IMR-90 (cell line): ENCODE results near the gene BEAN1. TPM values are rescaled to one million over a fixed set of nuclear protein-coding genes. Genes with fewer than 3 reads are reported as not detected.

Experiments
- ATAC-seq: fragments of 200-7000 bp; cut with Tn5 transposase; 2 replicates; pipeline ENCODE4 v1.9.1; 2020; ENCODE audit warnings: low read depth, mild to moderate bottlenecking, moderate library complexity
- BruUV-seq: library from RNA; stranded (reverse); fragments of 400-500 nt; replicated peaks from 2 replicates; lab custom pipeline; 2021; lab: Mats Ljungman, UMichigan
- CTCF ChIA-PET: fragments of 300-600 bp; formaldehyde crosslinking; extraction: SDS; loops from one replicate; lab custom pipeline; 2021; ENCODE audit warnings: antibody characterized with exemption; lab: Yijun Ruan, JAX
- POLR2A ChIA-PET: fragments of 300-600 bp; sonication (Branson Sonifier 250); formaldehyde crosslinking; loops from one replicate; lab custom pipeline; 2022; ENCODE audit warnings: antibody characterized with exemption; ENCODE audit not compliant: unreplicated experiment; lab: Charles Lee
- DNase-seq: peaks from one replicate; pipeline ENCODE4 v3.0.0; 2013
- H2AFZ ChIP-seq: replicated peaks from 2 replicates; pipeline ENCODE3; 2013; ENCODE audit warnings: low read length, mild to moderate bottlenecking; ENCODE audit not compliant: poor library complexity
- H2AK5ac ChIP-seq: 2 replicates; pipeline ENCODE4 v1.6.1; 2013; ENCODE audit warnings: low read depth, low read length, inconsistent platforms
- H2AK9ac ChIP-seq: replicated peaks from 2 replicates; pipeline ENCODE3; 2013; ENCODE audit warnings: mild to moderate bottlenecking, low read depth, low read length, moderate library complexity; ENCODE audit not compliant: poor library complexity
- H2BK120ac ChIP-seq: 2 replicates; pipeline ENCODE4 v1.6.1; 2013; ENCODE audit warnings: low read depth, low read length, inconsistent platforms
- H2BK15ac ChIP-seq: 3 replicates; pipeline ENCODE4 v1.6.1; 2013; ENCODE audit warnings: low read depth, low read length, inconsistent platforms
- H2BK20ac ChIP-seq: 2 replicates; pipeline ENCODE4 v1.6.1; 2013; ENCODE audit warnings: low read depth, mild to moderate bottlenecking, inconsistent platforms, low read length, moderate library complexity
- H2BK5ac ChIP-seq: 2 replicates; pipeline ENCODE4 v1.6.1; 2013; ENCODE audit warnings: mild to moderate bottlenecking, low read depth, low read length, inconsistent platforms; ENCODE audit not compliant: poor library complexity, severe bottlenecking
- H3K14ac ChIP-seq: replicated peaks from 2 replicates; pipeline ENCODE4 v1.6.1; 2013; ENCODE audit warnings: low read depth, low read length, inconsistent platforms
- H3K18ac ChIP-seq: 2 replicates; pipeline ENCODE4 v1.6.1; 2013; ENCODE audit warnings: low read depth, low read length, control low read depth
- H3K23ac ChIP-seq: 2 replicates; pipeline ENCODE4 v1.6.1; 2013; ENCODE audit warnings: low read depth, low read length, inconsistent platforms
- H3K27ac ChIP-seq: 2 replicates; pipeline ENCODE4 v1.5.1; 2013; ENCODE audit warnings: mild to moderate bottlenecking, control low read depth, low read length; ENCODE audit not compliant: insufficient read depth
- H3K27me3 ChIP-seq: 2 replicates; pipeline ENCODE4 v1.6.1; 2013; ENCODE audit warnings: low read length; ENCODE audit not compliant: control insufficient read depth, insufficient read depth
- H3K36me3 ChIP-seq: 2 replicates; pipeline ENCODE4 v1.6.1; 2013; ENCODE audit warnings: low read length, mixed read lengths; ENCODE audit not compliant: control insufficient read depth, insufficient read depth
- H3K4ac ChIP-seq: 2 replicates; pipeline ENCODE4 v1.6.1; 2013; ENCODE audit warnings: low read depth, low read length, inconsistent platforms
- H3K4me1 ChIP-seq: 2 replicates; pipeline ENCODE4 v1.6.1; 2013; ENCODE audit warnings: low read length, mixed read lengths; ENCODE audit not compliant: control insufficient read depth, insufficient read depth
- H3K4me2 ChIP-seq: 2 replicates; pipeline ENCODE4 v1.6.1; 2013; ENCODE audit warnings: low read depth, mild to moderate bottlenecking, control low read depth, low read length, moderate library complexity
- H3K4me3 ChIP-seq: 2 replicates; pipeline ENCODE4 v1.5.1; 2013; ENCODE audit warnings: low read depth, mild to moderate bottlenecking, control low read depth, low read length, moderate library complexity; ENCODE audit not compliant: insufficient read depth
- H3K56ac ChIP-seq: 2 replicates; pipeline ENCODE4 v1.6.1; 2013; ENCODE audit warnings: low read length, inconsistent platforms; ENCODE audit not compliant: insufficient read depth; ENCODE audit errors: extremely low read depth
- H3K79me1 ChIP-seq, 2 experiments: 2 replicates each; pipeline ENCODE4 v1.6.1; 2013; ENCODE audit warnings: low read length in 2 of 2, inconsistent platforms in 1 of 2, low read depth in 1 of 2
- H3K9ac ChIP-seq: 2 replicates; pipeline ENCODE4 v1.6.1; 2013; ENCODE audit warnings: low read depth, low read length, control low read depth
- H3K9me1 ChIP-seq: 2 replicates; pipeline ENCODE4 v1.6.1; 2013; ENCODE audit warnings: low read length, inconsistent platforms; ENCODE audit not compliant: insufficient read depth
- H3K9me3 ChIP-seq: 2 replicates; pipeline ENCODE4 v1.6.1; 2013; ENCODE audit warnings: low read length; ENCODE audit not compliant: control insufficient read depth, insufficient read depth
- H4K20me1 ChIP-seq: 2 replicates; pipeline ENCODE4 v1.6.1; 2013; ENCODE audit warnings: low read length, inconsistent platforms; ENCODE audit not compliant: insufficient read depth
- H4K5ac ChIP-seq: 2 replicates; pipeline ENCODE4 v1.6.1; 2013; ENCODE audit warnings: mild to moderate bottlenecking, low read depth, low read length, control low read depth
- H4K8ac ChIP-seq, 2 experiments: 2 replicates each; pipeline ENCODE4 v1.6.1; 2013; ENCODE audit warnings: low read depth in 2 of 2, low read length in 2 of 2, control low read depth in 1 of 2, inconsistent platforms in 1 of 2
- H4K91ac ChIP-seq: 2 replicates; pipeline ENCODE4 v1.6.1; 2013; ENCODE audit warnings: low read depth, low read length, inconsistent platforms; ENCODE audit not compliant: insufficient read depth
- BHLHE40 ChIP-seq: fragments of 150-350 bp; IDR thresholded peaks from 2 replicates; pipeline ENCODE4 v1.6.1; 2016; ENCODE audit warnings: mild to moderate bottlenecking, low read depth, low read length
- FOS ChIP-seq: fragments of 150-350 bp; IDR thresholded peaks from 2 replicates; pipeline ENCODE4 v1.6.1; 2016; ENCODE audit warnings: low read depth, low read length
- MXI1 ChIP-seq: IDR thresholded peaks from 2 replicates; pipeline ENCODE4 v1.6.1; 2012; ENCODE audit warnings: low read depth, mild to moderate bottlenecking, low read length, moderate library complexity, borderline replicate concordance
- POLR2A ChIP-seq: IDR thresholded peaks from 2 replicates; pipeline ENCODE4 v1.6.1; 2012; ENCODE audit warnings: mild to moderate bottlenecking, low read depth, low read length
- RAD21 ChIP-seq: IDR thresholded peaks from 2 replicates; pipeline ENCODE4 v1.6.1; 2012; ENCODE audit warnings: low read length, improper control_type of control experiment
- WGBS, 2 experiments: methylation state at CpG; one replicate each; pipeline versions ENCODE4 v1.1.5 to v1.1.7; 2013; ENCODE audit warnings: missing lambda C conversion rate in 2 of 2; ENCODE audit not compliant: insufficient read length in 1 of 2; ENCODE audit errors: extremely low coverage in 2 of 2; 5-methylcytosine and 5-hydroxymethylcytosine counted together
- dilution Hi-C: fragments of 300-500 bp; cut with HindIII; formaldehyde crosslinking; loops from one replicate; pipeline ENCODE4 v1.14.3; 2018; ENCODE audit warnings: low sequenced_read_pairs; ENCODE audit not compliant: unreplicated experiment
- in situ Hi-C: fragments of 300-500 bp; cut with MboI; formaldehyde crosslinking; loops from 3 replicates; pipeline ENCODE4 v1.14.3; 2019; ENCODE audit warnings: low sequenced_read_pairs, inconsistent platforms, mixed read lengths
- intact Hi-C: fragments of 100-400 bp; cut with micrococcal nuclease; formaldehyde crosslinking; loops from 2 replicates; pipeline ENCODE4 v1.10.0; 2022
- polyA plus RNA-seq, 3 experiments: library from polyadenylated mRNA; depleted of rRNA; stranded (reverse); fragments of >200 nt; gene quantifications; 2 replicates each; pipeline ENCODE4 v1.2.3, GENCODE V29; 2012; ENCODE audit warnings: low replicate concordance in 1 of 3
- total RNA-seq: library from RNA; depleted of rRNA; stranded (reverse); fragments of >200 nt; gene quantifications from 2 replicates; pipeline ENCODE4 v1.2.3, GENCODE V29; 2012
- TF ChIP-seq, protein P1 (sequence below): fragments of 150-350 bp; IDR thresholded peaks from 2 replicates; pipeline ENCODE4 v1.6.1; 2017; ENCODE audit warnings: mild to moderate bottlenecking, antibody characterized with exemption, low read length, low read depth
- TF ChIP-seq, protein P2 (sequence below): conservative IDR thresholded peaks from 2 replicates; pipeline ENCODE4 v1.5.1; 2012; ENCODE audit warnings: mild to moderate bottlenecking, low read depth, low read length, improper control_type of control experiment

BEAN1 gene
- total and polyA plus RNA-seq, 2 of the 4 experiments (the other 2 are of a cell fraction): not detected

DNA sequence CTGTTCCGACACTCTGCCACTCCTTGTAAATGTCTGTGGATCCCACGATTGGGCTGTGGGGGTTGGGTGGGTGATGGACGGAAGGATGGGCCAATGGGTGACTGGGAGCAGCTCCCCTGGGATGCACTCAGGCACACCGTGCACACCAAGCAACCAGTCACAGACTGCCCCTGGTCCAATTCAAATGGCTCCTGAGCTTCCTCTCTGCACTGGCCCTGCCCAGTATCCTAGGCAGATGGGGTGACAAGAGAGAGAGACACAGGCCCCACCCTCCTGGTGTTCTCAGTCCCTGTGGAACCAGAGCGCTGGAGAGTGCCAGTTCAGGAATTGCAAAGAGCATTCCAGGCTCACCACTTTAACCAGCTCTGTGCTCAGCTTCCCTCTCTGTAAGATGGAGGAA, 32.8 kb downstream of the BEAN1 start:
- H3K14ac ChIP-seq: no peak overlapping the region
- WGBS, 2 experiments: no CpG with 5 or more reads among the region's 5 CpGs
- POLR2A ChIA-PET: no interaction called here
- H2AK5ac ChIP-seq: no peak overlapping the region
- TF ChIP-seq MXI1: no peak
- no peak for TF ChIP-seq BHLHE40
- TF ChIP-seq, protein P1, sequence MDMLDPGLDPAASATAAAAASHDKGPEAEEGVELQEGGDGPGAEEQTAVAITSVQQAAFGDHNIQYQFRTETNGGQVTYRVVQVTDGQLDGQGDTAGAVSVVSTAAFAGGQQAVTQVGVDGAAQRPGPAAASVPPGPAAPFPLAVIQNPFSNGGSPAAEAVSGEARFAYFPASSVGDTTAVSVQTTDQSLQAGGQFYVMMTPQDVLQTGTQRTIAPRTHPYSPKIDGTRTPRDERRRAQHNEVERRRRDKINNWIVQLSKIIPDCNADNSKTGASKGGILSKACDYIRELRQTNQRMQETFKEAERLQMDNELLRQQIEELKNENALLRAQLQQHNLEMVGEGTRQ: no peak
- TF ChIP-seq FOS: no peak
- TF ChIP-seq, protein P2, sequence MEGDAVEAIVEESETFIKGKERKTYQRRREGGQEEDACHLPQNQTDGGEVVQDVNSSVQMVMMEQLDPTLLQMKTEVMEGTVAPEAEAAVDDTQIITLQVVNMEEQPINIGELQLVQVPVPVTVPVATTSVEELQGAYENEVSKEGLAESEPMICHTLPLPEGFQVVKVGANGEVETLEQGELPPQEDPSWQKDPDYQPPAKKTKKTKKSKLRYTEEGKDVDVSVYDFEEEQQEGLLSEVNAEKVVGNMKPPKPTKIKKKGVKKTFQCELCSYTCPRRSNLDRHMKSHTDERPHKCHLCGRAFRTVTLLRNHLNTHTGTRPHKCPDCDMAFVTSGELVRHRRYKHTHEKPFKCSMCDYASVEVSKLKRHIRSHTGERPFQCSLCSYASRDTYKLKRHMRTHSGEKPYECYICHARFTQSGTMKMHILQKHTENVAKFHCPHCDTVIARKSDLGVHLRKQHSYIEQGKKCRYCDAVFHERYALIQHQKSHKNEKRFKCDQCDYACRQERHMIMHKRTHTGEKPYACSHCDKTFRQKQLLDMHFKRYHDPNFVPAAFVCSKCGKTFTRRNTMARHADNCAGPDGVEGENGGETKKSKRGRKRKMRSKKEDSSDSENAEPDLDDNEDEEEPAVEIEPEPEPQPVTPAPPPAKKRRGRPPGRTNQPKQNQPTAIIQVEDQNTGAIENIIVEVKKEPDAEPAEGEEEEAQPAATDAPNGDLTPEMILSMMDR: no peak
- TF ChIP-seq RAD21: no peak
- no peak for TF ChIP-seq POLR2A
- no peak overlapping the region for H3K4me3 ChIP-seq
- no peak overlapping the region for H2BK20ac ChIP-seq
- no peak overlapping the region for H2BK5ac ChIP-seq
- H3K9ac ChIP-seq: no peak overlapping the region
- no peak overlapping the region for H3K56ac ChIP-seq
- H2AK9ac ChIP-seq: no peak overlapping the region
- no TSS peak for BruUV-seq
- no peaks in the 10 kb centered on the region for H4K20me1 ChIP-seq
- in situ Hi-C loops: no loop called here
- H3K36me3 ChIP-seq: no peaks in the 10 kb centered on the region
- no peak overlapping the region for H3K23ac ChIP-seq
- no peaks in the 10 kb centered on the region; the same call in 1 of the 2 replicates for H3K9me3 ChIP-seq
- H3K4ac ChIP-seq: no peak overlapping the region
- dilution Hi-C loops: no loop called here
- H2BK15ac ChIP-seq: no peak overlapping the region
- no peaks in the 10 kb centered on the region for H3K79me1 ChIP-seq
- no peak overlapping the region for H2AFZ ChIP-seq
- ATAC-seq (no peak), DNase-seq (no peak)
- no peaks in the 10 kb centered on the region for H3K9me1 ChIP-seq
- no peak overlapping the region for H4K91ac ChIP-seq
- H2BK120ac ChIP-seq: no peak overlapping the region
- H3K4me2 ChIP-seq: no peak overlapping the region
- H3K4me1 ChIP-seq: no peaks in the 10 kb centered on the region
- intact Hi-C loops: no loop called here
- H3K27ac ChIP-seq: no peak overlapping the region
- no peak overlapping the region for H3K18ac ChIP-seq
- peaks cover 52% of the 10 kb centered on the region for H3K27me3 ChIP-seq
- no peak overlapping the region for H4K5ac ChIP-seq
- CTCF ChIA-PET: interaction anchor here (0.6 kb wide), 1 partner anchor 55 kb away, joined by 4 read pairs; no protein-coding TSS in a partner anchor
- no peak overlapping the region for H4K8ac ChIP-seq
